ENCODE data around the gene IPO7. TPM values are rescaled to one million over a fixed set of nuclear protein-coding genes. Genes with fewer than 3 reads are reported as not detected.

The IPO7 gene
- total and polyA plus RNA-seq, 2 donors (not counting 3 experiments of a cell fraction or from before 2014, with no cell fraction given), result 32.9 to 170 TPM

DNA sequence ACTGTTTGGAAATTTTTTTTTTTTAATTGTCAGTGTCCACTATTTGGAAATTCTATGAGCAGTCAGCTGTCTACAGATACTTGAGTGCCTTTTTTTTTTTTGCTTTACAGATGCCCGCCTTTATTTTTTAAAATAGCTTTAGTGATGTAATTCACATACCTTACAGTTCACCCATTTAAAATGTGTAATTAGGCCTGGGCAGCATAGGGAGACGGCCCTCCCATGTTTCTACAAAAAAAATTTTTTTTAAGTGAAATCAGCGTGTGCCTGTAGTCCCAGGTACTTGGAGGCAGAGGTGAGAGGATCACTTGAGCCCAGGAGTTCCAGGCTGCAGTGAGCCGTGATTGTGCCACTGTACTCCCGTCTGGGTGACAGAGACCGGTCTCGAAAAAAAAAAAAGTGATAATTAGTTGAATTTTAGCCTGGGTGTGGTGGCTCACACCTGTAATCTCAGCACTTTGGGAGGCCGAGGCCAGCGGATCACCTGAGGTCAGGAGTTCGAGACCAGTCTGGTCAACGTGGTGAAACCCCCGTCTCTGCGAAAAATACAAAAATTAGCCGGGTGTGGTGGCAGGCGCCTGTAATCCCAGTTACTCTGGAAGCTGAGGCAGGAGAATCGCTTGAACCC is 77.8 kb downstream of the IPO7 start:
- no peak for TF ChIP-seq GATA2 (IDR thresholded peaks at IDR 0.05; ENCODE audit: insufficient read depth, insufficient read length, low read depth, low read length)
- H3K79me2 ChIP-seq (ENCODE audit: control insufficient read depth, insufficient read depth, low read length), result peaks cover 42% of the 10 kb centered on the region
- ChIA-PET CTCF (interaction anchor here (0.5 kb wide), 1 partner anchor 19 kb away, joined by 3 read pairs; no protein-coding TSS in a partner anchor), POLR2A (interaction anchor here (1.0 kb wide), 1 partner anchor 268 kb away, joined by 4 read pairs; no protein-coding TSS in a partner anchor)
- H3K4me1 ChIP-seq (ENCODE audit: control insufficient read depth, extremely low read depth, insufficient read depth, low read length), result peaks cover 15% of the 10 kb centered on the region
- H3K27ac ChIP-seq (ENCODE audit: insufficient read depth, low read depth, low read length), result peak overlapping the region; percentile 89
- DNase-seq (ENCODE audit: low read depth, low spot score) (no peak), FAIRE-seq (no peak)
- no TSS peak for BruUV-seq (replicated peaks)
- no peaks in the 10 kb centered on the region for H3K9me3 ChIP-seq (replicated peaks; ENCODE audit: control insufficient read depth, insufficient read depth, low read length)
- dilution Hi-C loops (cut with MboI; ENCODE audit: extremely low pct_ligation_motif_present, low sequenced_read_pairs) (no loop called here), intact Hi-C loops (cut with micrococcal nuclease) (loop anchor here (5.0 kb wide), 1 partner anchor 270 kb away; no protein-coding TSS in a partner anchor)
- H3K9ac ChIP-seq (replicated peaks; ENCODE audit: extremely low read depth, insufficient read depth, low read length), result peak overlapping the region; percentile 88
- no peaks in the 10 kb centered on the region for H4K20me1 ChIP-seq (replicated peaks; ENCODE audit: control insufficient read depth, extremely low read depth, insufficient read depth, low read length)
- H3K9me1 ChIP-seq (replicated peaks; ENCODE audit: control insufficient read depth, extremely low read depth, insufficient read depth, low read length), result no peaks in the 10 kb centered on the region
- H3K4me2 ChIP-seq (ENCODE audit: insufficient read depth, low read length), result peak overlapping the region; percentile 100
- H3K36me3 ChIP-seq (ENCODE audit: control insufficient read depth in 2 of 2, extremely low read depth in 1 of 2, insufficient read depth in 2 of 2, low read length in 2 of 2), result no peaks in the 10 kb centered on the region
- no peaks in the 10 kb centered on the region for H3K27me3 ChIP-seq (ENCODE audit: control insufficient read depth in 2 of 2, insufficient read depth in 2 of 2, low read length in 2 of 2)
- H2AFZ ChIP-seq (ENCODE audit: low read depth, low read length), result no peak overlapping the region
- peak overlapping the region; percentile 49 to 93 (median 90) for H3K4me3 ChIP-seq (replicated peaks in 1 of 3; ENCODE audit: insufficient read depth in 1 of 3, low read depth in 1 of 3, low read length in 3 of 3)

- intact Hi-C loops (cut with micrococcal nuclease) (loop anchor here (5.0 kb wide), 1 partner anchor 269 kb away; no protein-coding TSS in a partner anchor), dilution Hi-C loops (cut with MboI; ENCODE audit: extremely low pct_ligation_motif_present, low sequenced_read_pairs) (no loop called here)
- no peak overlapping the region for H3K9ac ChIP-seq (replicated peaks; ENCODE audit: extremely low read depth, insufficient read depth, low read length)
- no peaks in the 10 kb centered on the region for H3K9me1 ChIP-seq (replicated peaks; ENCODE audit: control insufficient read depth, extremely low read depth, insufficient read depth, low read length)
- peaks cover 15% of the 10 kb centered on the region for H3K4me1 ChIP-seq (ENCODE audit: control insufficient read depth, extremely low read depth, insufficient read depth, low read length)
- ChIA-PET CTCF (no interaction called here), POLR2A (no interaction called here)
- BruUV-seq (replicated peaks), result no TSS peak
- peak overlapping the region; percentile 32 for H3K4me2 ChIP-seq (ENCODE audit: insufficient read depth, low read length)
- H3K79me2 ChIP-seq (ENCODE audit: control insufficient read depth, insufficient read depth, low read length), result peaks cover 45% of the 10 kb centered on the region
- no peak for TF ChIP-seq JUN (IDR thresholded peaks at IDR 0.05; ENCODE audit: borderline replicate concordance, insufficient read depth, insufficient read length, low read depth)
- TF ChIP-seq MYC (IDR thresholded peaks at IDR 0.05; ENCODE audit: low read depth, low read length), result no peak
- TF ChIP-seq FOS (IDR thresholded peaks at IDR 0.05; ENCODE audit: borderline replicate concordance, insufficient read depth, low read length), result no peak
- no peak for TF ChIP-seq GATA2 (IDR thresholded peaks at IDR 0.05; ENCODE audit: insufficient read depth, insufficient read length, low read depth, low read length)
- no peak for TF ChIP-seq POLR2A (IDR thresholded peaks at IDR 0.05; ENCODE audit: low read depth, low read length)
- H3K4me3 ChIP-seq (replicated peaks in 1 of 3; ENCODE audit: insufficient read depth in 1 of 3, low read depth in 1 of 3, low read length in 3 of 3), result no peak overlapping the region
- H3K27ac ChIP-seq (ENCODE audit: insufficient read depth, low read depth, low read length), result no peak overlapping the region
- no peaks in the 10 kb centered on the region for H3K36me3 ChIP-seq (ENCODE audit: control insufficient read depth in 2 of 2, extremely low read depth in 1 of 2, insufficient read depth in 2 of 2, low read length in 2 of 2)
- FAIRE-seq (no peak), DNase-seq (ENCODE audit: low read depth, low spot score) (no peak)
- H4K20me1 ChIP-seq (replicated peaks; ENCODE audit: control insufficient read depth, extremely low read depth, insufficient read depth, low read length), result no peaks in the 10 kb centered on the region
- H3K27me3 ChIP-seq (ENCODE audit: control insufficient read depth in 2 of 2, insufficient read depth in 2 of 2, low read length in 2 of 2), result no peaks in the 10 kb centered on the region
- no peaks in the 10 kb centered on the region for H3K9me3 ChIP-seq (replicated peaks; ENCODE audit: control insufficient read depth, insufficient read depth, low read length)
- no peak overlapping the region for H2AFZ ChIP-seq (ENCODE audit: low read depth, low read length)
Observed at GRCh38 chr11:9462806-9463537, 78.5 kb downstream of the IPO7 start.
